UCSD-AML1 (cell line): ENCODE measurements around the gene SLC6A6.

Source experiments
- DNase-seq: peaks from one replicate; lab custom pipeline; 2025; ENCODE audit not compliant: unreplicated experiment; lab: John Stamatoyannopoulos, UW

SLC6A6 gene

GRCh38 chr3:14371573-14372474 lies 30.6 kb upstream of the SLC6A6 start:
- DNase-seq = peak; percentile 63

- DNase-seq = no peak
These were observed 29.8 kb upstream of the SLC6A6 start for GRCh38 chr3:14372587-14372986.

- DNase-seq = no peak
These were observed 28.5 kb upstream of the SLC6A6 start for GRCh38 chr3:14373753-14374376.

GRCh38 chr3:14374444-14374883 lies 27.9 kb upstream of the SLC6A6 start:
- no peak for DNase-seq

GRCh38 chr3:14375192-14375591 lies 27.2 kb upstream of the SLC6A6 start:
- DNase-seq = no peak

- DNase-seq = no peak
These were observed 25.9 kb upstream of the SLC6A6 start for GRCh38 chr3:14376348-14377043.

- DNase-seq = no peak
These were observed 25.2 kb upstream of the SLC6A6 start for GRCh38 chr3:14377044-14377837.

GRCh38 chr3:14377838-14378169 lies 24.6 kb upstream of the SLC6A6 start:
- peak; percentile 69 for DNase-seq

- no peak for DNase-seq
These were observed 24.0 kb upstream of the SLC6A6 start for GRCh38 chr3:14378415-14378814.

GRCh38 chr3:14379843-14380242 lies 22.6 kb upstream of the SLC6A6 start:
- DNase-seq = no peak

- DNase-seq = no peak
These were observed 16.2 kb upstream of the SLC6A6 start for GRCh38 chr3:14386254-14386653.

GRCh38 chr3:14388201-14388600 lies 14.2 kb upstream of the SLC6A6 start:
- DNase-seq = no peak

GRCh38 chr3:14389166-14389606 lies 13.2 kb upstream of the SLC6A6 start:
- no peak for DNase-seq

- no peak for DNase-seq
These were observed 12.7 kb upstream of the SLC6A6 start for GRCh38 chr3:14389716-14390115.

GRCh38 chr3:14391033-14391432 lies 11.4 kb upstream of the SLC6A6 start:
- no peak for DNase-seq

- no peak for DNase-seq
These were observed 10.2 kb upstream of the SLC6A6 start for GRCh38 chr3:14392231-14392630.

GRCh38 chr3:14392803-14393319 lies 9.5 kb upstream of the SLC6A6 start:
- no peak for DNase-seq

GRCh38 chr3:14393440-14394106 lies 8.8 kb upstream of the SLC6A6 start:
- DNase-seq = no peak

- no peak for DNase-seq
These were observed 6.2 kb upstream of the SLC6A6 start for GRCh38 chr3:14396031-14396692.

- DNase-seq = no peak
These were observed 5.4 kb upstream of the SLC6A6 start for GRCh38 chr3:14397046-14397445.
